Measurements from ENCODE around the gene RNASEL.

GRCh38 chr1:182627622-182628021, 38.6 kb upstream of the RNASEL start:
- TF ChIP-seq CTCF (IDR thresholded peaks at IDR 0.05), result no peak
- TF ChIP-seq POLR2AphosphoS5 (IDR thresholded peaks at IDR 0.05), result no peak
- no peak for TF ChIP-seq POLR2A (IDR thresholded peaks at IDR 0.05)
- TF ChIP-seq EP300 (IDR thresholded peaks at IDR 0.05), result no peak

All from upper lobe of left lung (tissue), 4 donors.